Measurements from ENCODE around the gene NELL1.

DNA sequence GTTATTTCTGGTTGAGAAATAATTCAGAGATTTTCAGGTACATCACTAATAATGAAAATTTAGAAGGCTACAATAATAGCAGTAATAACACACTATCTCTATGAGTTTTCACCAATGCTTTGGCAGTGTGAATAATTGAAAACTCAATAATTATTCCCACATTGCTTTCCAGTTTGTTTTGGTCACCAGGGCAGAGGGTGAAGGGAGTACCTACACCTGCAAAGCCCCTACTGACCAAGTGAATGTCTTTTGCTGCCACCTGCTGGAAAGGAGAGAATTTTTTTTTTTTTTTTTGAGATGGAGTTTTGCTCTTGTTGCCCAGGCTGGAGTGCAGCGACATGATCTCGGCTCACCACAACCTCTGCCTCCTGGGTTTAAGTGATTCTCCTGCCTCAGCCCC lies 3.2 kb downstream of the NELL1 start:
- TF ChIP-seq, protein P1, sequence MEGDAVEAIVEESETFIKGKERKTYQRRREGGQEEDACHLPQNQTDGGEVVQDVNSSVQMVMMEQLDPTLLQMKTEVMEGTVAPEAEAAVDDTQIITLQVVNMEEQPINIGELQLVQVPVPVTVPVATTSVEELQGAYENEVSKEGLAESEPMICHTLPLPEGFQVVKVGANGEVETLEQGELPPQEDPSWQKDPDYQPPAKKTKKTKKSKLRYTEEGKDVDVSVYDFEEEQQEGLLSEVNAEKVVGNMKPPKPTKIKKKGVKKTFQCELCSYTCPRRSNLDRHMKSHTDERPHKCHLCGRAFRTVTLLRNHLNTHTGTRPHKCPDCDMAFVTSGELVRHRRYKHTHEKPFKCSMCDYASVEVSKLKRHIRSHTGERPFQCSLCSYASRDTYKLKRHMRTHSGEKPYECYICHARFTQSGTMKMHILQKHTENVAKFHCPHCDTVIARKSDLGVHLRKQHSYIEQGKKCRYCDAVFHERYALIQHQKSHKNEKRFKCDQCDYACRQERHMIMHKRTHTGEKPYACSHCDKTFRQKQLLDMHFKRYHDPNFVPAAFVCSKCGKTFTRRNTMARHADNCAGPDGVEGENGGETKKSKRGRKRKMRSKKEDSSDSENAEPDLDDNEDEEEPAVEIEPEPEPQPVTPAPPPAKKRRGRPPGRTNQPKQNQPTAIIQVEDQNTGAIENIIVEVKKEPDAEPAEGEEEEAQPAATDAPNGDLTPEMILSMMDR (IDR thresholded peaks at IDR 0.05), result peak in 2 of 5 experiments; percentile 11 to 16
- no peak for TF ChIP-seq EP300 (IDR thresholded peaks at IDR 0.05; ENCODE audit: low read depth)
- no peak for TF ChIP-seq POLR2AphosphoS5 (IDR thresholded peaks at IDR 0.05)

Measured in transverse colon (tissue), 4 donors.